HG02840 (cell line): ENCODE measurements around the gene GALNT9.
"Not testable (repeated sequence)": the region's sequence is repeated elsewhere in the genome, so short reads cannot be mapped to it uniquely, and the experiment has no call there.

Experiments used
- ATAC-seq: cut with Tn5 transposase; IDR thresholded peaks from one replicate; pipeline ENCODE4 v1.9.1; 2021; ENCODE audit warnings: mild to moderate bottlenecking, moderate library complexity, moderate number of reproducible peaks; ENCODE audit not compliant: unreplicated experiment, low FRiP score

Gene GALNT9

GRCh38 chr12:132222096-132222807 lies 107.1 kb downstream of the GALNT9 start:
- ATAC-seq = no peak

- ATAC-seq = not testable (repeated sequence)
Observed at GRCh38 chr12:132219761-132220160, 109.6 kb downstream of the GALNT9 start.

- ATAC-seq = no peak
Observed at GRCh38 chr12:132219323-132219722, 110.1 kb downstream of the GALNT9 start.

- no peak for ATAC-seq
Observed at GRCh38 chr12:132218915-132219314, 110.5 kb downstream of the GALNT9 start.

GRCh38 chr12:132218527-132218875 lies 110.9 kb downstream of the GALNT9 start:
- ATAC-seq = no peak

GRCh38 chr12:132217800-132218526 lies 111.4 kb downstream of the GALNT9 start:
- ATAC-seq = no peak

- no peak for ATAC-seq
Observed at GRCh38 chr12:132217371-132217770, 112.0 kb downstream of the GALNT9 start.

GRCh38 chr12:132216354-132216987 lies 112.9 kb downstream of the GALNT9 start:
- no peak for ATAC-seq

- no peak for ATAC-seq
Observed at GRCh38 chr12:132215299-132215989, 113.9 kb downstream of the GALNT9 start.

GRCh38 chr12:132214891-132215290 lies 114.5 kb downstream of the GALNT9 start:
- no peak for ATAC-seq

GRCh38 chr12:132214161-132214476 lies 115.3 kb downstream of the GALNT9 start:
- ATAC-seq = no peak

GRCh38 chr12:132213359-132214160 lies 115.8 kb downstream of the GALNT9 start:
- ATAC-seq = no peak

GRCh38 chr12:132211816-132212215 lies 117.6 kb downstream of the GALNT9 start:
- ATAC-seq = no peak

- no peak for ATAC-seq
Observed at GRCh38 chr12:132211326-132211725, 118.1 kb downstream of the GALNT9 start.

GRCh38 chr12:132210223-132211055 lies 119.0 kb downstream of the GALNT9 start:
- no peak for ATAC-seq

- no peak for ATAC-seq
Observed at GRCh38 chr12:132209619-132210222, 119.7 kb downstream of the GALNT9 start.

GRCh38 chr12:132208153-132208823 lies 121.1 kb downstream of the GALNT9 start:
- no peak for ATAC-seq

- ATAC-seq = no peak
Observed at GRCh38 chr12:132207083-132207775, 122.2 kb downstream of the GALNT9 start.
